Fibroblast of the conjunctiva (primary cell): ENCODE measurements around the gene FILIP1L.
"Not testable (repeated sequence)": the region's sequence is repeated elsewhere in the genome, so short reads cannot be mapped to it uniquely, and the experiment has no call there.

Experiments
- DNase-seq: peaks from one replicate; pipeline ENCODE4 v3.0.0-alpha.2; 2010; ENCODE audit warnings: low read depth

FILIP1L gene

GRCh38 chr3:99842826-99843589 is 271.3 kb downstream of the FILIP1L start:
- peak; percentile 63 for DNase-seq

- DNase-seq, result not testable (repeated sequence)
These were observed 272.4 kb downstream of the FILIP1L start for GRCh38 chr3:99841949-99842348.

- no peak for DNase-seq
These were observed 274.7 kb downstream of the FILIP1L start for GRCh38 chr3:99839613-99840012.

- DNase-seq, result no peak
These were observed 275.5 kb downstream of the FILIP1L start for GRCh38 chr3:99838755-99839154.

- no peak for DNase-seq
These were observed 276.6 kb downstream of the FILIP1L start for GRCh38 chr3:99837715-99838114.

GRCh38 chr3:99836681-99837080 is 277.6 kb downstream of the FILIP1L start:
- DNase-seq, result no peak

- DNase-seq, result no peak
These were observed 279.9 kb downstream of the FILIP1L start for GRCh38 chr3:99834211-99834957.

- no peak for DNase-seq
These were observed 280.6 kb downstream of the FILIP1L start for GRCh38 chr3:99833617-99834205.

- DNase-seq, result no peak
These were observed 284.5 kb downstream of the FILIP1L start for GRCh38 chr3:99829844-99830243.

- DNase-seq, result no peak
These were observed 289.2 kb downstream of the FILIP1L start for GRCh38 chr3:99825004-99825640.

- no peak for DNase-seq
These were observed 290.3 kb downstream of the FILIP1L start for GRCh38 chr3:99823723-99824711.

- no peak for DNase-seq
These were observed 295.5 kb downstream of the FILIP1L start for GRCh38 chr3:99818818-99819217.

GRCh38 chr3:99817437-99818240 is 296.7 kb downstream of the FILIP1L start, which contains the start of gene CMSS1:
CMSS1 (plus strand) TSS chr3:99817862.
- peak; percentile 70 for DNase-seq

GRCh38 chr3:99817047-99817436 is 297.3 kb downstream of the FILIP1L start:
- no peak for DNase-seq

- DNase-seq, result no peak
These were observed 303.9 kb downstream of the FILIP1L start for GRCh38 chr3:99810403-99810802.

GRCh38 chr3:99809565-99809964 is 304.7 kb downstream of the FILIP1L start:
- no peak for DNase-seq

GRCh38 chr3:99808163-99808794 is 306.0 kb downstream of the FILIP1L start:
- DNase-seq, result peak; percentile 75

GRCh38 chr3:99805160-99805559 is 309.1 kb downstream of the FILIP1L start:
- no peak for DNase-seq

GRCh38 chr3:99803297-99803696 is 311.0 kb downstream of the FILIP1L start:
- DNase-seq, result no peak

- no peak for DNase-seq
These were observed 314.9 kb downstream of the FILIP1L start for GRCh38 chr3:99799422-99799821.
